HepG2 (cell line): ENCODE results near the gene ARHGEF3. TPM values are rescaled to one million over a fixed set of nuclear protein-coding genes. Genes with fewer than 3 reads are reported as not detected.

Experiments
- ASH2L ChIP-seq: fragments of 300-600, 200-600 bp; sonication (generic); IDR thresholded peaks from 2 replicates; pipeline ENCODE4 v1.7.0; 2017; ENCODE audit warnings: low read depth, mild to moderate bottlenecking, moderate library complexity, mixed read lengths, low read length; ENCODE audit not compliant: insufficient read length
- ATF6 ChIP-seq: sonication (generic); formaldehyde crosslinking; conservative IDR thresholded peaks from 2 replicates; pipeline ENCODE4 v1.4.0; 2020; ENCODE audit warnings: missing genetic modification reagents
- DDIT3 ChIP-seq: sonication (generic); formaldehyde crosslinking; IDR thresholded peaks from 2 replicates; pipeline ENCODE4 v1.4.0; 2020; ENCODE audit warnings: mild to moderate bottlenecking, missing genetic modification reagents
- DMAP1 ChIP-seq: IDR thresholded peaks from 2 replicates; pipeline ENCODE4 v1.6.1; 2016
- EZH2 ChIP-seq: conservative IDR thresholded peaks from 2 replicates; pipeline ENCODE4 v1.6.1; 2012; ENCODE audit warnings: mild to moderate bottlenecking, low read depth, low read length, moderate library complexity
- FOXK2 ChIP-seq: fragments of 450-650 bp; IDR thresholded peaks from 2 replicates; pipeline ENCODE4 v1.6.1; 2016
- HOXA5 ChIP-seq: sonication (generic); formaldehyde crosslinking; IDR thresholded peaks from 2 replicates; pipeline ENCODE4 v1.4.0; 2020; ENCODE audit warnings: missing genetic modification reagents
- IRF2 ChIP-seq: IDR thresholded peaks from 2 replicates; pipeline ENCODE4 v1.6.1; 2018; ENCODE audit warnings: missing genetic modification reagents, missing compliant biosample characterization
- KMT2A ChIP-seq: sonication (generic); formaldehyde crosslinking; IDR thresholded peaks from 2 replicates; pipeline ENCODE4 v1.4.0; 2020; ENCODE audit warnings: missing genetic modification reagents
- KMT2B ChIP-seq: IDR thresholded peaks from 2 replicates; pipeline ENCODE4 v1.6.1; 2016; ENCODE audit warnings: missing genetic modification reagents, missing compliant biosample characterization
- MATR3 ChIP-seq: sonication (generic); formaldehyde crosslinking; IDR thresholded peaks from 2 replicates; pipeline ENCODE4 v1.4.0; 2020; ENCODE audit warnings: missing genetic modification reagents
- MTA1 ChIP-seq: sonication (generic); formaldehyde crosslinking; IDR thresholded peaks from 2 replicates; pipeline ENCODE4 v1.4.0; 2020; ENCODE audit warnings: missing genetic modification reagents, mild to moderate bottlenecking, borderline replicate concordance
- NFYB ChIP-seq: sonication (generic); formaldehyde crosslinking; IDR thresholded peaks from 2 replicates; pipeline ENCODE4 v1.4.0; 2020; ENCODE audit warnings: missing genetic modification reagents
- PITX1 ChIP-seq: sonication (generic); formaldehyde crosslinking; IDR thresholded peaks from 2 replicates; pipeline ENCODE4 v1.5.1; 2020; ENCODE audit warnings: mild to moderate bottlenecking, missing genetic modification reagents
- RFX3 ChIP-seq: IDR thresholded peaks from 2 replicates; pipeline ENCODE4 v1.6.1; 2016; ENCODE audit warnings: missing biosample characterization, missing genetic modification reagents
- TBX2 ChIP-seq: sonication (generic); formaldehyde crosslinking; IDR thresholded peaks from 2 replicates; pipeline ENCODE4 v1.5.0; 2020; ENCODE audit warnings: missing genetic modification reagents, mild to moderate bottlenecking, borderline replicate concordance
- TERF1 ChIP-seq: sonication (generic); formaldehyde crosslinking; IDR thresholded peaks from 2 replicates; pipeline ENCODE4 v1.8.0; 2022; ENCODE audit warnings: mild to moderate bottlenecking, missing genetic modification reagents, moderate library complexity
- U2AF1 ChIP-seq: fragments of 200-400 bp; formaldehyde crosslinking; optimal IDR thresholded peaks from 2 replicates; pipeline ENCODE3; 2017; ENCODE audit warnings: mild to moderate bottlenecking, low read depth, low read length
- ZBTB7B ChIP-seq: sonication (generic); formaldehyde crosslinking; IDR thresholded peaks from 2 replicates; pipeline ENCODE4 v1.4.0; 2020; ENCODE audit warnings: missing genetic modification reagents
- ZBTB8A ChIP-seq: sonication (generic); formaldehyde crosslinking; IDR thresholded peaks from 2 replicates; pipeline ENCODE4 v1.4.0; 2020; ENCODE audit warnings: mild to moderate bottlenecking, low read depth, missing genetic modification reagents, borderline replicate concordance
- ZNF34 ChIP-seq: sonication (generic); formaldehyde crosslinking; IDR thresholded peaks from 2 replicates; pipeline ENCODE4 v1.4.0; 2020; ENCODE audit warnings: mild to moderate bottlenecking, missing genetic modification reagents, borderline replicate concordance
- ZNF557 ChIP-seq: sonication (generic); formaldehyde crosslinking; IDR thresholded peaks from 2 replicates; pipeline ENCODE4 v1.4.0; 2020; ENCODE audit warnings: missing genetic modification reagents
- ZNF678 ChIP-seq: sonication (generic); formaldehyde crosslinking; IDR thresholded peaks from 2 replicates; pipeline ENCODE4 v1.4.0; 2020; ENCODE audit warnings: mild to moderate bottlenecking, missing genetic modification reagents
- ZNF788 ChIP-seq: sonication (generic); formaldehyde crosslinking; IDR thresholded peaks from 2 replicates; pipeline ENCODE4 v1.5.0; 2020; ENCODE audit warnings: mild to moderate bottlenecking, missing genetic modification reagents, borderline replicate concordance
- polyA plus RNA-seq, 8 experiments: library from polyadenylated mRNA; depleted of rRNA in 3 of 8; stranded (reverse) in 7 of 8; unstranded in 1 of 8; fragments of >200 nt; fragmentation: Illumina TruSeq in 4 of 8; extraction: Trizol in 4 of 8; gene quantifications; 2 replicates each; pipeline versions ENCODE4 v1.2.1 to v1.2.3, GENCODE V29; 2011 to 2016; ENCODE audit warnings: low read depth in 4 of 8, missing spikeins in 1 of 8, mixed read lengths in 1 of 8; ENCODE audit not compliant: insufficient read depth in 1 of 8
- total RNA-seq, 5 experiments: library from RNA; depleted of rRNA; stranded (reverse); fragments of >200 nt; fragmentation: Illumina TruSeq; extraction: Trizol; gene quantifications; 2 replicates each; pipeline ENCODE4 v1.2.3, GENCODE V29; 2016; ENCODE audit warnings: low read depth in 1 of 5
- TF ChIP-seq, protein P1 (sequence below): sonication (generic); formaldehyde crosslinking; IDR thresholded peaks from 2 replicates; pipeline ENCODE4 v1.9.0; 2021; ENCODE audit warnings: missing genetic modification reagents, mild to moderate bottlenecking, borderline replicate concordance
- TF ChIP-seq, protein P2 (sequence below): sonication (generic); formaldehyde crosslinking; IDR thresholded peaks from 2 replicates; pipeline ENCODE4 v1.8.0; 2022; ENCODE audit warnings: low read depth, missing genetic modification reagents

Gene ARHGEF3
- total and polyA plus RNA-seq, 2 of the 13 experiments (the other 11 are each of a cell fraction or from before 2014, with no cell fraction given), result 14.8 to 23.1 TPM

- TF ChIP-seq, protein P1, sequence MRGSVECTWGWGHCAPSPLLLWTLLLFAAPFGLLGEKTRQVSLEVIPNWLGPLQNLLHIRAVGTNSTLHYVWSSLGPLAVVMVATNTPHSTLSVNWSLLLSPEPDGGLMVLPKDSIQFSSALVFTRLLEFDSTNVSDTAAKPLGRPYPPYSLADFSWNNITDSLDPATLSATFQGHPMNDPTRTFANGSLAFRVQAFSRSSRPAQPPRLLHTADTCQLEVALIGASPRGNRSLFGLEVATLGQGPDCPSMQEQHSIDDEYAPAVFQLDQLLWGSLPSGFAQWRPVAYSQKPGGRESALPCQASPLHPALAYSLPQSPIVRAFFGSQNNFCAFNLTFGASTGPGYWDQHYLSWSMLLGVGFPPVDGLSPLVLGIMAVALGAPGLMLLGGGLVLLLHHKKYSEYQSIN (CRISPR knock-in tag), result no peak
- TF ChIP-seq ZNF678 (no peak), ZBTB8A (no peak), TBX2 (peak; percentile 33; the same call in 1 of the 2 replicates), KMT2B (CRISPR knock-in tag) (no peak), IRF2 (CRISPR knock-in tag) (peak; percentile 24; the same call in 1 of the 2 replicates), DDIT3 (CRISPR knock-in tag) (no peak), HOXA5 (CRISPR knock-in tag) (peak; percentile 24; the same call in 1 of the 2 replicates), FOXK2 (no peak), ATF6 (CRISPR knock-in tag) (no peak), EZH2 (no peak), TERF1 (CRISPR knock-in tag) (no peak), ZNF557 (CRISPR knock-in tag) (no peak), DMAP1 (CRISPR knock-in tag) (no peak), MTA1 (CRISPR knock-in tag) (no peak), ASH2L (no peak), KMT2A (no peak), ZNF788 (CRISPR knock-in tag) (no peak), PITX1 (CRISPR knock-in tag) (no peak), MATR3 (CRISPR knock-in tag) (no peak), RFX3 (CRISPR knock-in tag) (no peak), ZBTB7B (CRISPR knock-in tag) (peak; percentile 44; the same call in 1 of the 2 replicates), U2AF1 (no peak), ZNF34 (peak; percentile 43; the same call in 1 of the 2 replicates), NFYB (CRISPR knock-in tag) (no peak)
- TF ChIP-seq, protein P2, sequence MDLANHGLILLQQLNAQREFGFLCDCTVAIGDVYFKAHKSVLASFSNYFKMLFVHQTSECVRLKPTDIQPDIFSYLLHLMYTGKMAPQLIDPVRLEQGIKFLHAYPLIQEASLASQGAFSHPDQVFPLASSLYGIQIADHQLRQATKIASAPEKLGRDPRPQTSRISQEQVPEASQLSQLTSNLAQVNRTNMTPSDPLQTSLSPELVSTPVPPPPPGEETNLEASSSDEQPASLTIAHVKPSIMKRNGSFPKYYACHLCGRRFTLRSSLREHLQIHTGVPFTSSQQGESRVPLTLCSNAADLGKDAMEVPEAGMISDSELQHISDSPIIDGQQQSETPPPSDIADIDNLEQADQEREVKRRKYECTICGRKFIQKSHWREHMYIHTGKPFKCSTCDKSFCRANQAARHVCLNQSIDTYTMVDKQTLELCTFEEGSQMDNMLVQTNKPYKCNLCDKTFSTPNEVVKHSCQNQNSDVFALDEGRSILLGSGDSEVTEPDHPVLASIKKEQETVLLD, result no peak
Measured at GRCh38 chr3:56818156-56818985, 16.6 kb upstream of the ARHGEF3 start (continued).
